Fibroblast of pulmonary artery (primary cell): Measurements from ENCODE around the gene DLL1.

Experiments
- DNase-seq: peaks from one replicate; pipeline ENCODE4 v3.0.0-alpha.2; 2010; ENCODE audit warnings: low read depth
- H3K4me3 ChIP-seq: replicated peaks from 2 replicates; pipeline ENCODE4 v1.5.1; 2011; ENCODE audit warnings: low read depth, mild to moderate bottlenecking, control low read depth, low read length, moderate library complexity
- CTCF ChIP-seq: IDR thresholded peaks from 2 replicates; pipeline ENCODE4 v1.5.1; 2011; ENCODE audit warnings: mild to moderate bottlenecking, control low read depth, low read length, inconsistent platforms; ENCODE audit errors: missing control alignments

The DLL1 gene

GRCh38 chr6:170234419-170234818, 56.5 kb downstream of the DLL1 start:
- no peak for TF ChIP-seq CTCF
- H3K4me3 ChIP-seq = no peak overlapping the region
- no peak for DNase-seq

- TF ChIP-seq CTCF = no peak
These were observed 57.3 kb downstream of the DLL1 start for GRCh38 chr6:170233286-170234205.

More at GRCh38 chr6:170233286-170234205, 57.3 kb downstream of the DLL1 start:
- no peak overlapping the region for H3K4me3 ChIP-seq
- no peak for DNase-seq
